ENCODE results near the gene H2BK1.

Gene H2BK1

DNA sequence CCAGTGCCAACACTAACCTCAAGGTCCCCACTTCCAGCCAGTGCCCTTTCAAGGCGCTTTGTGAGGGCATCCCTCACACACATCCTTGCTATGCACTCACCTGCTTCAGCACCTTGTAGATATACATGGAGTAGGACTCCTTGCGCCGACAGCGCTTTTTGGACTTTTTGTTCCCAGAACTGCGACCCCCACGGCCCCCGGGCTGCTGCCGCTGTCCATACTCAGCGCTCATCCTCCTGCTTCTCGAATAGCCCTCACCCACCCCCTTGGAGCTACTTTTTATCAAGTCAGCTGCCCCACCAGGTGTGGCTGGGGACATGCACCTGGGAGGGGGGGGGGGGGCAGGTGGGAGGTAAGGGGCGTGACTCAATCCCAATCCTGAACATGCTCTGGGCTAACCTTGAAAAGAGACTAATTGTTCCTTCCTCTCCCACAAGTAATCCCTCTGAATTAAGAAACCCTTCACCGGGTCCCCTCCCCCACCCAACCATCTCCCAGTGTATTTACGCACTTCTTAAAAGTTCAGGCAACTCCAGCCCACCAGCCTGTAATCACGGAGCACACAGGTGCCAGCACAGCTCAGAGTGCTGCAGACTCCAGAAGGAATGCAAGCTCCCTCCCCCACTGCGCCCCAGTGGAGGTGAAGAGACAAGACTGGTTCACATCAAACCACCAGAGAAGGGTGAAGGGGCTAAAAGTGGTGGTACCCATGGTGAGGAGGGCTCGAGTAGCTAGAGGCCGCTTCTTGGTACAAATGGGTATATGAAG, at the start of gene H2BK1:
TSS of gene H2BK1 (minus strand) at position 402 of the 768 bp plus-strand sequence. CDS start at position 232, 170 bp downstream.
- no peak for DNase-seq (ENCODE audit: extremely low read depth, low read depth)
- TF ChIP-seq CTCF (IDR thresholded peaks at IDR 0.05; ENCODE audit: low read depth, low read length), result no peak

DNA sequence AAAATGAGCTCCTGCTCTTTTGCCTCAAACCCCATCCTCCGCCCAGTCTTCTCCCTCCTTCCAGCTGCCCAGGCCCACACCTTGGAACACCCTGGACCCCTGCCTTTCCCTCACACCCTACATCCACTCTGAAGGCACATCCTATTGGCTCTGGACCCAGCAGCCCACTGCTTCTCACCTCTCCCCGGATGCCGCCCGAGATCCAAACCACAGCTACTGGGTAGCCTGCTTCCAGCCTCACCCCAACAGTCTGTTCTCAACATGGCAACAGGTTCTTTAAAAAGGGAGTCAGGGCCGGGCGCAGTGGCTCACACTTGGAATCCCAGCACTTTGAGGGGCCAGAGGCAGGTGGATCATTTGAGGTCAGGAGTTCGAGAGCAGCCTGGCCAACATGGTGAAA, 47.7 kb upstream of the H2BK1 start:
- TF ChIP-seq CTCF (IDR thresholded peaks at IDR 0.05; ENCODE audit: low read depth, low read length), result no peak
- DNase-seq (ENCODE audit: extremely low read depth, low read depth), result no peak

GRCh38 chr7:151256410-151257045, 46.2 kb upstream of the H2BK1 start:
- no peak for DNase-seq (ENCODE audit: extremely low read depth, low read depth)
- no peak for TF ChIP-seq CTCF (IDR thresholded peaks at IDR 0.05; ENCODE audit: low read depth, low read length)

- no peak for TF ChIP-seq CTCF (IDR thresholded peaks at IDR 0.05; ENCODE audit: low read depth, low read length)
- DNase-seq (ENCODE audit: extremely low read depth, low read depth), result no peak
Measured at GRCh38 chr7:151255390-151255789, 45.1 kb upstream of the H2BK1 start.

GRCh38 chr7:151254851-151255250, 44.6 kb upstream of the H2BK1 start:
- no peak for DNase-seq (ENCODE audit: extremely low read depth, low read depth)
- TF ChIP-seq CTCF (IDR thresholded peaks at IDR 0.05; ENCODE audit: low read depth, low read length), result no peak

DNA sequence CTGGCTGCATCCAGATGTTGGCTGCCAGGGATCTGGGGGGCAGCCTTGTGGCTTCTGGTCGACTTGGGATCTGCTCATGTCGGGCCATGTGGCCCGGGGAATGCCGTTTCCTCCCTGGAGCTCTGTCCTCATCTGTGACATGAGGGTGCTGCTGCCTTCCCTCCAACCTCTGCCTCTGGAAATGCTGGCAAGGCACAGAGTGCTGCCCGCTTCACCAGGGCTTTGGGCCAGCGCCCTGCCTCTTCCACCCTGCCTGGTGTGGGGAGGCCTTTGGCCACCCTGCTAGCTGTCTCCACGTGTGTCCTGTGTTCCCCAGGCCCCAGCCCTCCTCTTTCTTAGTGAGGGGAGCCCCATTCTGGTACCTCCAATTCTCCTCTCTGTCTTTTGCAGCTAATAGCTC, 44.0 kb upstream of the H2BK1 start:
- no peak for TF ChIP-seq CTCF (IDR thresholded peaks at IDR 0.05; ENCODE audit: low read depth, low read length)
- DNase-seq (ENCODE audit: extremely low read depth, low read depth), result no peak

DNA sequence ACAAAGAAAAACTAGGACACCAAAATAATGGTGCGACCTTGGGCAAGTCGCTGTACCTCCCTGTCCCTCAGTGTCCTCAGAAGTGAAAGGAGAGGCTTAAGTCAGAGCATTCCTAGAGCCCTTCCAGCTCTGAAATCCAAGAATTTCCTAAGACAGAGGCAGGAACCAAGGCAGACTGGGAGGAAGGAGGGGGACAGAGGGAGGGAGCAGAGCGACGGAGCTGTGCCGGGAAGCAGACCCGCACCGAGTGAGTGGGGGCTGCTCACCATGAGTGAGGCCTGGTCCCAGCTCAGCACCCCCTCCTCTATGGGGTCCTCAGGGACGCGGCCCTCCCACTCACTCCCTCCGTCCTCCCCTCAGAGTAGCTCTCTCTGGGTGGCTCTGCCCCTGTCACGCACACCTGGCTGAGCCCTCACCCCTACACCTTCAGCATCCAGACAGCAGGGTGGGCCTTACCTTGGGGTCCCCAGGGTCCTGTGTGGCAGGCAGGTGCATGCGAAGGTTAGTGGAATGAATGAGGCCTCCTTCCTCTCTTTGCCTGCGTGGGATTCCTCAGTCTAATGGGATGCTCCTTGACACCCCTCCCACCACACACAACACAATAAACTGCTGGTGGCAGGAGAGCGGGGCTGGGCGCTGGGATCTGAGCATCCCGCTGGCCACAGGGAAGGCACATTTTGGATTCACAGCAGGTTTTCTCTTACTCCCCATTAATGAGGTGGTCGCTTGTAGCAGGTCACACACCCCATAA, 42.8 kb upstream of the H2BK1 start:
- no peak for DNase-seq (ENCODE audit: extremely low read depth, low read depth)
- no peak for TF ChIP-seq CTCF (IDR thresholded peaks at IDR 0.05; ENCODE audit: low read depth, low read length)
